Measurements from ENCODE around the gene SLC6A9. TPM values are rescaled to one million over a fixed set of nuclear protein-coding genes. Genes with fewer than 3 reads are reported as not detected.

The SLC6A9 gene
- total RNA-seq, 3 donors from 2014 or later (not counting 1 experiment from before 2014, with no cell fraction given): 0.29 to 0.55 TPM; not detected in 1

DNA sequence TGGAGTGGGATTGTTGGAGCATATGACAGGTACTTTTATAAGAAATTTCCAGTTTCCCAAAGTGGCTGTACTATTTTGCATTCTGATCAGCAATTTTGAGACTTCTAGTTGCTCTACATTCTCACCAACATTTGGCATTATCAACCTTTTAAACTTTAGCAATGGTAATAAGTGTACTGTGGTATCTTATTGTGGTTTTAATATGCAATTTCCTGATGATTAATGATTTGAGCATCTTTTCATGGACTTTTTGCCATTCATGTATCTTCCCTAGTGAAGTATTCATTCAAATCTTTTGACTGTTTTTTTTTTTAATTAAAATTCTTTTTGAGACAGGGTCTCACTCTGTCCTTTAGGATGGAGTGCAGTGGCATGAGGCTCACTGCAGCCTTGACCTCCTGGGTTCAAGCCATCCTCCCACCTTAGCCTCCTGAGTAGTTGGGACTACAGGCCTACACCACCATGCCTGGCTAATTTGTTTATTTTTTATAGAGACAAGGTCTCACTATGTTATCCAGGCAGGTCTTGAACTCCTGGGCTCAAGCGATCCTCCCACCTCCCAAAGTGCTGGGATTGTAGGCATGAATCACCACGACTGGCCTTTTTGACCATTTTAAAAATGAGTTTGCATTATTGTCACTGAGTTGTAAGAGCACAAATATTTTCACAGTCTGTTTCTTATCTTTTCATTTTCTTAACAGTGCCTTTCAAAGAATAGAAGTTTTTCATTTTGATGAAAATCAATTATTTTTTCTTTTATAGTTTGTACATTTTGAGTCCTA, 7.8 kb upstream of the SLC6A9 start:
- no peaks in the 10 kb centered on the region for H3K36me3 ChIP-seq (ENCODE audit: control insufficient read depth, insufficient read depth, low read length)
- no peaks in the 10 kb centered on the region for H3K4me1 ChIP-seq (ENCODE audit: control insufficient read depth, insufficient read depth, low read length)
- WGBS (ENCODE audit: insufficient coverage): 100% methylated on average over 2 of the region's 2 CpGs
- H3K36me3 Mint-ChIP-seq: no peaks in the 10 kb centered on the region
- peaks cover 4 to 6% of the 10 kb centered on the region in 2 donors for H3K27me3 Mint-ChIP-seq (ENCODE audit: low read depth in 2 of 2)
- no peaks in the 10 kb centered on the region for H3K9me3 ChIP-seq (ENCODE audit: control insufficient read depth, insufficient read depth, low read length)
- no peaks in the 10 kb centered on the region for H3K4me1 Mint-ChIP-seq
- no peaks in the 10 kb centered on the region for H3K27me3 ChIP-seq (ENCODE audit: control insufficient read depth, insufficient read depth, low read length)
- no peak overlapping the region for H3K27ac Mint-ChIP-seq
- no peaks in the 10 kb centered on the region for H3K9me3 Mint-ChIP-seq
- intact Hi-C loops (cut with micrococcal nuclease): no loop called here
- ATAC-seq: no peak
- DNase-seq: no peak
- H3K27ac ChIP-seq (ENCODE audit: low read length): no peak overlapping the region
- H3K4me3 ChIP-seq (ENCODE audit: low read length): no peak overlapping the region
- H3K4me3 Mint-ChIP-seq: no peak overlapping the region
- TF ChIP-seq, protein P1, sequence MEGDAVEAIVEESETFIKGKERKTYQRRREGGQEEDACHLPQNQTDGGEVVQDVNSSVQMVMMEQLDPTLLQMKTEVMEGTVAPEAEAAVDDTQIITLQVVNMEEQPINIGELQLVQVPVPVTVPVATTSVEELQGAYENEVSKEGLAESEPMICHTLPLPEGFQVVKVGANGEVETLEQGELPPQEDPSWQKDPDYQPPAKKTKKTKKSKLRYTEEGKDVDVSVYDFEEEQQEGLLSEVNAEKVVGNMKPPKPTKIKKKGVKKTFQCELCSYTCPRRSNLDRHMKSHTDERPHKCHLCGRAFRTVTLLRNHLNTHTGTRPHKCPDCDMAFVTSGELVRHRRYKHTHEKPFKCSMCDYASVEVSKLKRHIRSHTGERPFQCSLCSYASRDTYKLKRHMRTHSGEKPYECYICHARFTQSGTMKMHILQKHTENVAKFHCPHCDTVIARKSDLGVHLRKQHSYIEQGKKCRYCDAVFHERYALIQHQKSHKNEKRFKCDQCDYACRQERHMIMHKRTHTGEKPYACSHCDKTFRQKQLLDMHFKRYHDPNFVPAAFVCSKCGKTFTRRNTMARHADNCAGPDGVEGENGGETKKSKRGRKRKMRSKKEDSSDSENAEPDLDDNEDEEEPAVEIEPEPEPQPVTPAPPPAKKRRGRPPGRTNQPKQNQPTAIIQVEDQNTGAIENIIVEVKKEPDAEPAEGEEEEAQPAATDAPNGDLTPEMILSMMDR (IDR thresholded peaks at IDR 0.05): no peak

DNA sequence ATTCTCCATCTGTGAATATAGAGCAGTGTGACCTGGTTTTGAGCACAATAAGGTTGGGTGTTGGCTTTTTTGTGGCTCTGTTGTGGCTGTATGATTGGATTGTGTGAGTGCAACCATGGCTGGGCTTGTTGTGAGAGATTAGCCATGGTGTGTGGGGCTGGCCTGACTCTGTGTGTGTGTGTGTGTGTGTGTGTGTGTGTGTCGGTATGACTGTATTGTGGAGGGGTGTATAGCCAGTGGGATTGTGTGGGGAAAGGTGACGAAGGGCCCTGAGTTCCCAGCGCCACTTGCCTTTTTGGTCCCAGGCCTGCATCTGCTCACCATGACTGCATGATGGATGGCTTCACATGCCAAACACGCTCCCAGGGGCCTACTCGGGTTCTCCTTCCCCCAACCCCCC, 5.9 kb upstream of the SLC6A9 start:
- H3K4me1 ChIP-seq (ENCODE audit: control insufficient read depth, insufficient read depth, low read length): no peaks in the 10 kb centered on the region
- no peaks in the 10 kb centered on the region for H3K36me3 Mint-ChIP-seq

DNA sequence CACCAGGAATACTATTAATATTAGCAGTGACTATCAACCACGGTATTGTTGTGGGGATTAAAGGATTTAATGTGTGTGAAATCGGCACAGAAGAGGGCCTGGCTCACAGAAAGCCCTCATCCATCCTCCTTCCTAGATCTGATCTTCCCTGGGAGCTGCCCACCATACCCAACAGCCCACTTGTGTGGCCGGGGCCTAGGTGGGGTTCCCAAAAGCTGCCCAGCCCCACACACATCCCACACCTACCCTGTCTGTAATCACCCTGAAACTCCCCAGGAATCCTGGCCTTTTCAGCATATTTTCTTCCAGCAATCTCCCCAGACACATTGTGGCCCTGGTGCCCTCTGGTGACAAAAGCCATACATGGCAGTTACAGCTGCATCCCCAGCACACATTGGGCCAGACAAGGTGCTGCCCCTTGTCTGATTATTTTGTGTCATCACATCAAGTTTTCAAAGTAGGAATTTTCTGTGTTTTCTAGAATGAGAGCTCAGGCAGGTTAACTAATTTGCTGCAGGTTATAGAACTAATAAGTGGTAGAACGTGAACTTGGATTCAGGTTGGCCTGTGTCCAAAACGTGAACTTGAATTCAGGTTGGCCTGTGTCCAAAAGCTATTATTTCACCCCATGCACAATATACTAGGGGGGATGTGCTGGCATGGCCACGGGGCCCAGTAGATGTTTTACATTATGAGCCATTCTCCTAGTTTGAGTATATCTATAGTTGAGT, 5.3 kb upstream of the SLC6A9 start:
- Histone ChIP-seq H3K27ac (ENCODE audit: low read length) (no peak overlapping the region), H3K9me3 (ENCODE audit: control insufficient read depth, insufficient read depth, low read length) (no peaks in the 10 kb centered on the region), H3K36me3 (ENCODE audit: control insufficient read depth, insufficient read depth, low read length) (no peaks in the 10 kb centered on the region), H3K4me1 (ENCODE audit: control insufficient read depth, insufficient read depth, low read length) (peaks cover under 1% of the 10 kb centered on the region), H3K4me3 (ENCODE audit: low read length) (no peak overlapping the region), H3K27me3 (ENCODE audit: control insufficient read depth, insufficient read depth, low read length) (no peaks in the 10 kb centered on the region)
- ATAC-seq (peak; percentile 73 to 88 (median 81)), DNase-seq (peak; percentile 46 to 82)
- TF ChIP-seq, protein P1 (IDR thresholded peaks at IDR 0.05): peak; percentile 74
- Mint-ChIP-seq H3K4me3 (no peak overlapping the region), H3K27ac (no peak overlapping the region), H3K27me3 (ENCODE audit: low read depth in 2 of 2) (peaks cover 4 to 6% of the 10 kb centered on the region in 2 donors), H3K36me3 (no peaks in the 10 kb centered on the region), H3K4me1 (peaks cover 0 to 2% of the 10 kb centered on the region in 2 donors), H3K9me3 (no peaks in the 10 kb centered on the region)
- intact Hi-C loops (cut with micrococcal nuclease): loop anchor here (1.0 kb wide), 3 partner anchors 31 to 507 kb away; no protein-coding TSS in a partner anchor
- WGBS (ENCODE audit: insufficient coverage): 40% methylated on average over 5 of the region's 6 CpGs

More for the DNA sequence above, 5.9 kb upstream of the SLC6A9 start:
- no peak overlapping the region for H3K27ac Mint-ChIP-seq
- peaks cover 4 to 6% of the 10 kb centered on the region in 2 donors for H3K27me3 Mint-ChIP-seq (ENCODE audit: low read depth in 2 of 2)
- Histone ChIP-seq H3K27me3 (ENCODE audit: control insufficient read depth, insufficient read depth, low read length) (no peaks in the 10 kb centered on the region), H3K9me3 (ENCODE audit: control insufficient read depth, insufficient read depth, low read length) (no peaks in the 10 kb centered on the region), H3K27ac (ENCODE audit: low read length) (no peak overlapping the region), H3K4me3 (ENCODE audit: low read length) (no peak overlapping the region), H3K36me3 (ENCODE audit: control insufficient read depth, insufficient read depth, low read length) (no peaks in the 10 kb centered on the region)
- intact Hi-C loops (cut with micrococcal nuclease): no loop called here
- no peak for DNase-seq
- TF ChIP-seq, protein P1 (IDR thresholded peaks at IDR 0.05): no peak
- ATAC-seq: no peak
- no peaks in the 10 kb centered on the region for H3K4me1 Mint-ChIP-seq
- H3K4me3 Mint-ChIP-seq: no peak overlapping the region
- H3K9me3 Mint-ChIP-seq: no peaks in the 10 kb centered on the region
- 67% methylated on average over 4 of the region's 5 CpGs for WGBS (ENCODE audit: insufficient coverage)
